SK-N-SH treated with all-trans-retinoic acid at 6 μM for 48 hours (cell line): ENCODE results near the gene BRF1.

Experiments
- ATAC-seq: fragments of 200-7000 bp; cut with Tn5 transposase; 3 replicates; pipeline ENCODE4 v1.9.1; 2020; ENCODE audit warnings: mild to moderate bottlenecking, moderate library complexity
- ARNTL ChIP-seq: fragments of 450-650 bp; formaldehyde crosslinking; IDR thresholded peaks from 2 replicates; pipeline ENCODE4 v1.5.0; 2020; ENCODE audit warnings: low read depth, mild to moderate bottlenecking, moderate library complexity, borderline replicate concordance
- BACH2 ChIP-seq: fragments of 250-450 bp; sonication (Bioruptor Pico); IDR thresholded peaks from 2 replicates; pipeline ENCODE4 v1.9.0; 2021; ENCODE audit warnings: mild to moderate bottlenecking, borderline replicate concordance
- CREB5 ChIP-seq: fragments of 250-450 bp; sonication (Bioruptor Pico); IDR thresholded peaks from 2 replicates; pipeline ENCODE4 v1.5.1; 2020; ENCODE audit warnings: low read depth, mild to moderate bottlenecking, moderate library complexity
- CSDC2 ChIP-seq: fragments of 250-450 bp; sonication (Bioruptor Pico); IDR thresholded peaks from 2 replicates; pipeline ENCODE4 v1.5.0; 2020; ENCODE audit warnings: mild to moderate bottlenecking, moderate library complexity
- CSRNP3 ChIP-seq: fragments of 250-450 bp; sonication (Bioruptor Pico); IDR thresholded peaks from 2 replicates; pipeline ENCODE4 v1.5.1; 2021; ENCODE audit warnings: mild to moderate bottlenecking, moderate library complexity
- ESRRG ChIP-seq: fragments of 250-450 bp; sonication (Bioruptor Pico); IDR thresholded peaks from 2 replicates; pipeline ENCODE4 v1.6.1; 2021; ENCODE audit warnings: mild to moderate bottlenecking
- GLIS3 ChIP-seq: fragments of 250-450 bp; sonication (Bioruptor Pico); IDR thresholded peaks from 2 replicates; pipeline ENCODE4 v1.5.0; 2020; ENCODE audit warnings: mild to moderate bottlenecking, moderate library complexity
- ISL1 ChIP-seq: fragments of 250-450 bp; sonication (Bioruptor Pico); IDR thresholded peaks from 2 replicates; pipeline ENCODE4 v2.1.2; 2022; ENCODE audit warnings: mild to moderate bottlenecking, moderate library complexity
- OSR1 ChIP-seq: fragments of 250-450 bp; sonication (Bioruptor Pico); IDR thresholded peaks from 2 replicates; pipeline ENCODE4 v1.8.0; 2022; ENCODE audit warnings: moderate library complexity, mild to moderate bottlenecking, inconsistent platforms
- PATZ1 ChIP-seq: fragments of 250-450 bp; sonication (Bioruptor Pico); IDR thresholded peaks from 2 replicates; pipeline ENCODE4 v1.8.0; 2020; ENCODE audit warnings: mild to moderate bottlenecking, moderate library complexity, borderline replicate concordance
- POU6F1 ChIP-seq: fragments of 250-450 bp; sonication (Bioruptor Pico); IDR thresholded peaks from 2 replicates; pipeline ENCODE4 v1.8.0; 2021; ENCODE audit warnings: low read depth, mild to moderate bottlenecking, moderate library complexity, borderline replicate concordance
- PPARA ChIP-seq: fragments of 250-450 bp; sonication (Bioruptor Pico); IDR thresholded peaks from 2 replicates; pipeline ENCODE4 v1.5.0; 2020; ENCODE audit warnings: mild to moderate bottlenecking, borderline replicate concordance
- SNAI2 ChIP-seq: fragments of 250-450 bp; sonication (Bioruptor Pico); IDR thresholded peaks from 2 replicates; pipeline ENCODE4 v1.5.0; 2020; ENCODE audit warnings: mild to moderate bottlenecking, moderate library complexity
- TCF4 ChIP-seq: fragments of 250-450 bp; sonication (Bioruptor Pico); IDR thresholded peaks from 2 replicates; pipeline ENCODE4 v1.8.0; 2021; ENCODE audit warnings: mild to moderate bottlenecking, moderate library complexity, borderline replicate concordance
- TSHZ2 ChIP-seq: fragments of 250-450 bp; sonication (Bioruptor Pico); IDR thresholded peaks from 2 replicates; pipeline ENCODE4 v1.5.0; 2020; ENCODE audit warnings: mild to moderate bottlenecking, moderate library complexity
- ZC3H10 ChIP-seq: fragments of 250-450 bp; sonication (Bioruptor Pico); IDR thresholded peaks from 2 replicates; pipeline ENCODE4 v1.5.1; 2021; ENCODE audit warnings: mild to moderate bottlenecking, moderate library complexity
- ZFP3 ChIP-seq: fragments of 250-450 bp; sonication (Bioruptor Pico); IDR thresholded peaks from 2 replicates; pipeline ENCODE4 v1.5.0; 2020; ENCODE audit warnings: mild to moderate bottlenecking, moderate library complexity
- ZNF565 ChIP-seq: fragments of 450-650 bp; formaldehyde crosslinking; conservative IDR thresholded peaks from 2 replicates; pipeline ENCODE4 v1.5.0; 2020; ENCODE audit warnings: low read depth, mild to moderate bottlenecking, moderate library complexity
- ZNF70 ChIP-seq: fragments of 450-650 bp; formaldehyde crosslinking; IDR thresholded peaks from 2 replicates; pipeline ENCODE4 v1.5.0; 2020; ENCODE audit warnings: mild to moderate bottlenecking, moderate library complexity

BRF1 gene

GRCh38 chr14:105167303-105168092 lies 133.3 kb downstream of the BRF1 start:
- ATAC-seq, result no peak
- TF ChIP-seq PPARA (CRISPR knock-in tag), result no peak
- TF ChIP-seq, all 23 proteins: peak for 0

GRCh38 chr14:105166571-105167302 lies 134.1 kb downstream of the BRF1 start:
- no peak for ATAC-seq
- TF ChIP-seq ARNTL (CRISPR knock-in tag) (no peak), OSR1 (no peak), TCF4 (no peak), ZNF565 (CRISPR knock-in tag) (no peak), SNAI2 (no peak), CSDC2 (CRISPR knock-in tag) (no peak), TSHZ2 (no peak), ISL1 (CRISPR knock-in tag) (no peak), ZFP3 (CRISPR knock-in tag) (no peak), ZC3H10 (CRISPR knock-in tag) (no peak), CSRNP3 (CRISPR knock-in tag) (no peak), ZNF70 (CRISPR knock-in tag) (no peak), CREB5 (CRISPR knock-in tag) (no peak), ESRRG (CRISPR knock-in tag) (no peak), PPARA (CRISPR knock-in tag) (no peak), BACH2 (no peak)

GRCh38 chr14:105165761-105166485 lies 134.9 kb downstream of the BRF1 start:
- ATAC-seq, result no peak
- TF ChIP-seq ISL1 (CRISPR knock-in tag) (no peak), POU6F1 (no peak), PATZ1 (CRISPR knock-in tag) (no peak), TSHZ2 (no peak), ZFP3 (CRISPR knock-in tag) (no peak), ZC3H10 (CRISPR knock-in tag) (no peak), BACH2 (no peak), ZNF565 (CRISPR knock-in tag) (no peak), GLIS3 (no peak)
